ENCODE data around the gene LRRFIP1.

GRCh38 chr2:237782181-237782580 is 154.8 kb downstream of the LRRFIP1 start:
- TF ChIP-seq CTCF (IDR thresholded peaks at IDR 0.05) (no peak), POLR2AphosphoS5 (IDR thresholded peaks at IDR 0.05) (no peak), POLR2A (IDR thresholded peaks at IDR 0.05) (no peak), EP300 (IDR thresholded peaks at IDR 0.05; ENCODE audit: low read depth) (no peak)
